Effector CD4-positive, alpha-beta T cell (primary cell): Measurements from ENCODE around the gene SNTG2.
"Not testable (repeated sequence)": the region's sequence is repeated elsewhere in the genome, so short reads cannot be mapped to it uniquely, and the experiment has no call there.

Experiments
- DNase-seq: peaks from one replicate; pipeline ENCODE4 v3.0.0-alpha.2; 2020

SNTG2 gene

GRCh38 chr2:1209246-1209645 is 258.6 kb downstream of the SNTG2 start:
- DNase-seq: no peak

DNA sequence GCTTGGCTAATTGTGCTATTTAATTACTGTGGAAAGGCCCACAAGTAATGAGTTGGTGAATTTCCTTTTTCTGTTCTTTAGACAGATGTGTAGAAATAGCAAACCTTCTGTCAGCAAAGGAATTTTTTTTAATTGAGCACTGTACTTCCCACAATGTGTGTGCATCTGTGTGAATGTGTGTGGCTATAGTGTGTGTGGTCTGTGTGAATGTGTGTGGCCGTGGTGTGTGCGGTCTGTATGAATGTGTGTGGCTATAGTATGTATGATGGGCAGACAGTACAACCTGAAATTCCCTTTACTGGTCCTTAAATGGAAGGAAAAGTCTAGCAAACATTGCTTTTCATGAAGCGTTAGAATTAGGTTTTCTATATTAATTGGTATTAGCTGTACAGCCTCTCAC is 259.1 kb downstream of the SNTG2 start:
- DNase-seq: no peak

GRCh38 chr2:1210352-1210751 is 259.7 kb downstream of the SNTG2 start:
- no peak for DNase-seq

GRCh38 chr2:1219901-1220573 is 269.4 kb downstream of the SNTG2 start:
- DNase-seq: no peak

DNA sequence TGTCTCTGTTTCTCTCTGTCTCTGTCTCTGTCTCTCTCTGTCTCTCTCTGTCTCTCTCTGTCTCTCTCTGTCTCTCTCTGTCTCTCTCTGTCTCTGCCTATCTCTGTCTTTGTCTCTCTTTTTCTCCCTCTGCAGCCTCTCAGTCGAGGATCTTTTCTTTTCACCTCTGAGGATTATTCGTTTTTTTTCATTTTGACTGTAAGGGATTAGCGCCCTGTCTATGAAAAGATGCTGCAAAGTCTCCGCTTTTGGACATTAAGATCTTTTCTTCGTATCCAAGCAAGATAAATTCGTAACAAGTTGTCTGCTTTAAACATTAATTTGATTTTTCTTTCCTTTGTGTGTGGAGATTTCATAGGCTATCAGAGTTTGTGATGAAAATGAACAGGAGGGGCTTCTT is 271.4 kb downstream of the SNTG2 start:
- no peak for DNase-seq

GRCh38 chr2:1223791-1224190 is 273.1 kb downstream of the SNTG2 start:
- no peak for DNase-seq

GRCh38 chr2:1224901-1225300 is 274.3 kb downstream of the SNTG2 start:
- no peak for DNase-seq

DNA sequence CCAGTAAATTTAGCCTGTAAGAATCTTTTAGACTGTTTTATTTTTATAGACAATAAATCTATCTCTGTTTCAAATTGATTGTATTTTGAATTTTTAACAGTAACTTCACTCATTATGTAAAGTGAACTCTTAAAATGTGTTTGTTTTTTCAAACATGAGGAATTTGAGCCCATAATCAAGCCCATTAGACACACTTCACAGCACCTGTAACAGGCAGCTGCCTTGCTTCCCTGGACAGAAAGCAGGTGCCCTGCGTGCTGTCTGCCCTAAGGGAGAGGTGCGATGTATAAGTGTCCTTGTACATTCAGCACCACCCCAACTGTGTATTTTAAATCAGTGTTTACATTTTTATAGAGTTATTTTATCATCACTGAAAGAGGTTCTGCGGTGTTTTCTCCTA is 276.1 kb downstream of the SNTG2 start:
- no peak for DNase-seq

GRCh38 chr2:1227274-1227900 is 276.7 kb downstream of the SNTG2 start:
- no peak for DNase-seq

DNA sequence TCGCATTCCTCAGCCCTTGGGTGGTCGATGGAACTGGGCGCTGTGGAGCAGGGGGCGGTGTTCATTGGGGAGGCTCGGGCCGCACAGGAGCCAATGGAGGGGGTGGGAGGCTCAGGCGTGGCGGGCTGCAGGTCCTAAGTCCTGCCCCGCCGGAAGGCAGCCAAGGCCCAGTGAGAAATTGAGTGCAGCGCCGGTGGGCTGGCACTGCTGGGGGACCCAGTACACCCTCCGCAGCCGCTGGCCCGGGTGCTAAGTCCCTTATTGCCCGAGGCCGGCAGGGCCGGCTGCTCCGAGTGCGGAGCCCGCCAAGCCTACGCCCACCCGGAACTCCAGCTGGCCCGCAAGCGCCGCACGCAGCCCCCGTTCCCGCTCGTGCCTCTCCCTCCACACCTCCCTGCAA is 278.9 kb downstream of the SNTG2 start:
- not testable (repeated sequence) for DNase-seq

DNA sequence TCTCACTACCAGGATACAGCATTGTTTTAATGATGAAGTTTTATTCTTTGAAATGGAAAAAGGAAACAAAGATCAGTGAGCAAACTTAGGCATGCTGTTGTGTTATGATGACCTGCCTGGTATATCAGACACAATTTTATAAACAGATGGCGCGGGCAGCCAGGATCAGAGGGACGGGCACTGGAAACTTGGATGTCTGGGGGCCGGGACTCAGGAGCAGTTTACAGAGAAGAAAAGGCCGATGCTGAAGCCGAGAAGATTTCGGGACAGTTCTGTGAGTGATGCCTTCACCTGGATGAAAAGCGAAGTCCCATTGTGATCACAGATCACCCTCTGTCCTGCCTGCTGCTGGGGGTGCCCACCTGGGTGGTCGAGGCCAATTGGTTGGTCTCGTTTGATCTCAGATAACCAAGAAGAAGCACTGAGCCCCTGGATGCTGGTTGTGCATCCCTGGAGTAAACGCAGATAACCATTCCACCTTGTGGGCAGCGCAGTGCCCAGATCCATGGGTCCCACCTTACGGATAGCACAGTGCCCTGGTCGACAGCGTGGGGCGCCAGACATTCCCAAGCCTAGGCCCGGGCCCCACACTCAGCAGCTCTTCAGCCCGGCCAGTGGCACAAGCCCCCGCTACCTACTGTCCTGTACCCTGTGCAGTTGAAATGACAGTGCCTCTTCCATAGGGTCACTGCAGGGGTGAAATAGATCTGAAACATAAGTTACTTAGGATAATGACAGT is 279.7 kb downstream of the SNTG2 start:
- no peak for DNase-seq

- DNase-seq: no peak
These were observed 280.9 kb downstream of the SNTG2 start for GRCh38 chr2:1231466-1232063.

DNA sequence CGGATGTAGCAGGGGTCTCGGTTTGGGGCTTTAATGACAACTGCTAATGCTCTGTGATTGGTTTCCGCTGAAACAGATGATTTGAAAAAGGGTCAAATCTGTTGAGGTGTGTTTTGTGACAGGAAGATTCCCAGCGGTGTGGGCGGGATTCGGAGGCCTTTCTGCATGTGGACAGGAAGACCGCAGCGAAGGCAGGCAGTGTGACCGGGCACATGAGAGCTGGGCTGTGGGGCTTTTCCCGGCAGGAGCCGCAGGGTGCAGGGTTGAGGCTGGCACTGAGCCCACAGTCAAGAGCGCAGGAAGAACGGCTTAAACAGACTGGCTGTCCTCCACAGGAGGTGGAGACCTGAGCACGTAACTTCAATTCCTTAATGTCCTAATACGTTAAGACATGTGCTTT is 282.6 kb downstream of the SNTG2 start:
- DNase-seq: no peak

DNA sequence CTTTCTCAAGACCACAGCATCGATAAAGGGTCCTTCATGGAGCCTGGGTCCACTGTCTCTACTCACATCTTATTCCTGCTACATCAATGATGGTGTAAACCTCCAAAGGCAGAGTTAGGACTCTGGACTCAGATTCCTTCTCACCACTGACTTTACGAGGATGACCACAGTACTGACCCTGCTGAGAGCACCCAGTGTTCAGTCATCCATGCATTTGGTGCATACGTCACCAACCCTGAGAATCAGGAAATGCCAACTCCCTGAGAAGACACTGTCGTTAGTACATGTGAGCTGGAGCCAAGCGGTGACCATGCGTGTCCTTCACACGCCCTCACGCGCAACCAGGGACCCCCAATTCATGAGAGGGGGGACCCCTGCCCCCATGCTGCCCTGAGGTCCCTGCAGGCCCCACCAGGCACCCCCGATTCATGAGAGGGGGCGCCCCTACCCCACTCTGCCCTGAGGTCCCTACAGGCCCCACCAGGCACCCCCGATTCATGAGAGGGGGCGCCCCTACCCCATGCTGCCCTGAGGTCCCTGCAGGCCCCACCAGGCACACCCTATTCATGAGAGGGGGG is 284.2 kb downstream of the SNTG2 start:
- no peak for DNase-seq

GRCh38 chr2:1235806-1236205 is 285.2 kb downstream of the SNTG2 start:
- DNase-seq: no peak

GRCh38 chr2:1236606-1237005 is 286.0 kb downstream of the SNTG2 start:
- DNase-seq: no peak

DNA sequence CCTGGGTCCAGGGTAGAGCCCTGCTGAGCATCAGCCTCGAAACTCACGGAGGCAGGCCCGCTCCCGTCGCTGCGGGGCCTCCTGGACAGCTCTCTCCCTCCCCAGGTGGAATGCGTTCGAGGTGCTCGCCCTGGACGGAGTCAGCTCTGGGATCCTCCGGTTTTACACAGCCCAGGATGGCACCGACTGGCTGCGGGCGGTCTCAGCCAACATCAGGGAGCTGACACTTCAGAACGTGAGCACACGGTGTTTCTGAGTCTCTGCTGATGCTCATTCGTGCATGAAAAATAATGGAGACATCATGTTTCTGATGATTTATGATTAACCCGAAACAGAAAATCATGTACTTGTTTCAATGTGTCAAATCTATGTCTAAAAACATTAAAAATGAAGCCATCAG is 287.1 kb downstream of the SNTG2 start:
- no peak for DNase-seq

DNA sequence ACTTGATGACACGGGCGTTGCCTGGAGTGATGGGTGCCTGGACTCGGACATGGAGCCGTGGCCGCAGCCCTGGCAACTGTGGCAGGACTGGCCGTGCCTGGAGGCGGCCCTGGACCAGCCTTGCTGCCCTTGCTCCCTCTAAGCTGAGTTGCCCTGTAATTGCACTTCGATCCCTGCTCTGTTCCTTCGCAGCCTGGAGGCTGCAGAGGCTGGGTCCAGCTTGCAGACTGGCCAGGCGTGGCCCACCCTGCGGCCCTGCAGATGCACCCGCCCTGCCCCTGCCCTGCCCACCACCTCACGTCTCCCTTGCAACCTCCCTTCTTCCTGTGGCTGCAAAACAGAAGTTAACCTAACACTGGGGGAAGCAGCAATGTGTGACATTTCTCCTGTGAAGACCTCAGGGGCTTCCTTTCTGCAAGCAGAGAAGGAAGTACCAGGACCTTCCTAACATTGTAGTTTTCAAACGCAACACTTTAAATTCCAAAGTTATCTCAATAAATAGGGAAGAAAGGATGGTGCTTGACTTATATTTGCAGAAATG is 288.0 kb downstream of the SNTG2 start:
- DNase-seq: no peak

DNA sequence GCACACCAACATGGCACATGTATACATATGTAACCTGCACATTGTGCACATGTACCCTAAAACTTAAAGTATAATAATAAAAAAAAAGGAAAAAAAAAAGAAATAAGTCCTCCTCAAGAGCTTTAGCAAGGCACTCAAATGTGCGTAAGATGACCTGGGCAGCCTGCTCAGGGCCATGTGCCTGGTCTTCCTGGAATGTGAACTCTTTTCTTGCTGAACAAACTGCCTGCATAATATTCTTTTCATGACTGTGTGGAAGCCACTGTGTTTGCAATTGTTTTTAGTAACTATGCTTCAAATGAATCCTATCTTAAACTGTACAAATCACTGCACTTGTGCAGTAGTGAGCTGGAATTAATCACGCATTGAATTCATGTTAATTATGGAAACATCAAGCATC is 294.5 kb downstream of the SNTG2 start:
- DNase-seq: no peak

DNA sequence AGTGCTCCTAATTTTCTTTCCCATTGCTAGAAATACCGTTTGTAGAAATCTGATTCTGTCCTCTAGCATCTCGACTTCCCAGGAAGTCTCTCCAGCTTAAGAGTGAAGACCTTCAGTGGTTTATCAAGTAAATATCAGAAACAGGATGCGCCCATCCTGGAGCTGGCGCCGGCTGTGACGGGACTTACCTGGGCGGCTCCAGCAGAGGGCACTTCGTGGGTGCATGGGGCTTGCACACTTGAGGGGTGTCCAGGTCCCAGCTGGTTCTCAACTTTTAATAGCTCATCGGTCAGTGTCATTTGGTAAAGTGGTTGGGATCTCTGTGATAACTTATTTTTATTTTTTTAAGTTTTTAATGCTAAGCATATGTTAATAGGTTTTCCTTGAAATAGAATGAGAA is 295.6 kb downstream of the SNTG2 start:
- DNase-seq: no peak

GRCh38 chr2:1246991-1247390 is 296.3 kb downstream of the SNTG2 start:
- no peak for DNase-seq

DNA sequence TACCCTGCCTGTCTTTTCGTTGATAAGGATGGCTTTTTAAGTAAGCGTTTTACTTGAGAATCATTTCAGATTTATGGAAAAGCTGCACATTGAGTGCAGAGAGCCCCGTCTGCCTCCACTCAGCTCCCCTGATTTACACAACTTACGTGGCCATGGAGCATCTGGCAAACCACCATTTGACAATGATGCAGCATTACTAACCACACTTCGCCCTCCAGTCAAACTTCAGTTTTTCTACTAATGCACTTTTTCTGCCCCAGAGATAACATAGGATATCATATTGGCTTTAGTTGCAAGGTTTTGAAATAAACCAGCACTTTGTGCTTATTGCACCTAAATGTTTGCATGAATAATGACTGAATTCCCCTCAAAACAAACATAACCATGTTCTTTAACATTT is 297.5 kb downstream of the SNTG2 start:
- DNase-seq: no peak
